ENCODE data around the gene WEE1.

The WEE1 gene

GRCh38 chr11:9528573-9529333 is 44.7 kb upstream of the WEE1 start:
- TF ChIP-seq PATZ1 (CRISPR knock-in tag; IDR thresholded peaks at IDR 0.05; ENCODE audit: borderline replicate concordance) (no peak), ZFP30 (CRISPR knock-in tag; IDR thresholded peaks at IDR 0.05) (no peak), TCF4 (CRISPR knock-in tag; IDR thresholded peaks at IDR 0.05; ENCODE audit: borderline replicate concordance) (no peak), OSR1 (CRISPR knock-in tag; IDR thresholded peaks at IDR 0.05) (no peak), ARNTL (CRISPR knock-in tag; IDR thresholded peaks at IDR 0.05; ENCODE audit: borderline replicate concordance, low read depth) (no peak), CSDC2 (CRISPR knock-in tag; IDR thresholded peaks at IDR 0.05) (no peak), ZFP3 (CRISPR knock-in tag; IDR thresholded peaks at IDR 0.05) (no peak)
- ATAC-seq: peak; percentile 16; the same call in 1 of the 3 replicates

- ATAC-seq: peak; percentile 30; the same call in 2 of the 3 replicates
- TF ChIP-seq SNAI2 (CRISPR knock-in tag; IDR thresholded peaks at IDR 0.05) (no peak), PPARA (CRISPR knock-in tag; IDR thresholded peaks at IDR 0.05; ENCODE audit: borderline replicate concordance) (no peak), ZNF70 (CRISPR knock-in tag; IDR thresholded peaks at IDR 0.05) (no peak), CSDC2 (CRISPR knock-in tag; IDR thresholded peaks at IDR 0.05) (no peak), ZFP30 (CRISPR knock-in tag; IDR thresholded peaks at IDR 0.05) (no peak), ZFP3 (CRISPR knock-in tag; IDR thresholded peaks at IDR 0.05) (no peak), TOX (CRISPR knock-in tag; IDR thresholded peaks at IDR 0.05; ENCODE audit: borderline replicate concordance) (no peak), CREB5 (CRISPR knock-in tag; IDR thresholded peaks at IDR 0.05; ENCODE audit: low read depth) (no peak), ZNF565 (CRISPR knock-in tag; conservative IDR thresholded peaks at IDR 0.05; ENCODE audit: low read depth) (no peak), ESRRG (CRISPR knock-in tag; IDR thresholded peaks at IDR 0.05) (no peak), RARB (CRISPR knock-in tag; IDR thresholded peaks at IDR 0.05) (no peak), TSHZ2 (CRISPR knock-in tag; IDR thresholded peaks at IDR 0.05) (no peak), ISL1 (CRISPR knock-in tag; IDR thresholded peaks at IDR 0.05) (no peak), GLIS3 (CRISPR knock-in tag; IDR thresholded peaks at IDR 0.05) (no peak), ZNF8 (CRISPR knock-in tag; IDR thresholded peaks at IDR 0.05) (no peak), BACH2 (CRISPR knock-in tag; IDR thresholded peaks at IDR 0.05; ENCODE audit: borderline replicate concordance) (no peak), CSRNP3 (CRISPR knock-in tag; IDR thresholded peaks at IDR 0.05) (no peak), OSR1 (CRISPR knock-in tag; IDR thresholded peaks at IDR 0.05) (no peak)
Measured at GRCh38 chr11:9529334-9529650, 44.2 kb upstream of the WEE1 start.

GRCh38 chr11:9530020-9530621 is 43.3 kb upstream of the WEE1 start:
- TF ChIP-seq TSHZ2 (CRISPR knock-in tag; IDR thresholded peaks at IDR 0.05) (no peak), PATZ1 (CRISPR knock-in tag; IDR thresholded peaks at IDR 0.05; ENCODE audit: borderline replicate concordance) (no peak), OSR1 (CRISPR knock-in tag; IDR thresholded peaks at IDR 0.05) (no peak), RARB (CRISPR knock-in tag; IDR thresholded peaks at IDR 0.05) (no peak), CSRNP3 (CRISPR knock-in tag; IDR thresholded peaks at IDR 0.05) (no peak), GLIS3 (CRISPR knock-in tag; IDR thresholded peaks at IDR 0.05) (no peak), CSDC2 (CRISPR knock-in tag; IDR thresholded peaks at IDR 0.05) (no peak)
- ATAC-seq: no peak
